HCT116 (cell line): ENCODE results near the gene TJP1. TPM values are rescaled to one million over a fixed set of nuclear protein-coding genes. Genes with fewer than 3 reads are reported as not detected.

Source experiments
- ATAC-seq: fragments of 200-7000 bp; cut with Tn5 transposase; 2 replicates; pipeline ENCODE4 v1.9.1; 2020; ENCODE audit warnings: mild to moderate bottlenecking, moderate library complexity
- BruUV-seq: library from RNA; stranded (reverse); fragments of 400-500 nt; replicated peaks from 2 replicates; lab custom pipeline; 2021; lab: Mats Ljungman, UMichigan
- CTCF ChIA-PET: fragments of 300-600 bp; sonication (Branson Sonifier 250); formaldehyde crosslinking; loops from one replicate; lab custom pipeline; 2021; ENCODE audit warnings: antibody characterized with exemption; lab: Charles Lee
- POLR2A ChIA-PET: fragments of 300-600, 350-600 bp; sonication (Branson Sonifier 250); formaldehyde crosslinking; loops from one replicate; lab custom pipeline; 2021; ENCODE audit warnings: antibody characterized with exemption; lab: Charles Lee
- RAD21 ChIA-PET, 2 experiments: fragments of 300-600 bp; sonication (Branson Sonifier 250); formaldehyde crosslinking; loops; one replicate each; lab custom pipeline; 2023; ENCODE audit warnings: low total read pairs in 2 of 2; ENCODE audit not compliant: uncharacterized antibody in 2 of 2, unreplicated experiment in 2 of 2, low non-redundant PET in 1 of 2; lab: Charles Lee
- DNase-seq: peaks from one replicate; pipeline ENCODE4 v3.0.0-alpha.2; 2010; ENCODE audit warnings: low read depth, low spot score
- H2AFZ ChIP-seq: fragments of 200-600 bp; shearing (Covaris generic), sonication (generic); 2 replicates; pipeline ENCODE4 v1.6.1; 2017; ENCODE audit warnings: low read depth, mixed run types, mixed read lengths, antibody characterized with exemption, low read length; ENCODE audit not compliant: poor library complexity, severe bottlenecking
- H3K27ac ChIP-seq: 2 replicates; pipeline ENCODE4 v1.5.1; 2012; ENCODE audit warnings: low read depth, low read length
- H3K27me3 ChIP-seq: fragments of 200-600 bp; sonication (generic); 2 replicates; pipeline ENCODE4 v1.6.1; 2016; ENCODE audit warnings: mixed run types, low read length, mixed read lengths; ENCODE audit not compliant: insufficient read depth
- H3K36me3 ChIP-seq, 2 experiments: fragments of 200-500 bp in 1 of 2; fragments of 200-600 bp in 1 of 2; sonication (Bioruptor generic) in 1 of 2; sonication (generic) in 1 of 2; 2 replicates each; pipeline versions ENCODE4 v1.5.1 to v1.6.1; 2014 to 2016; ENCODE audit warnings: low read length in 2 of 2, inconsistent platforms in 1 of 2, mixed read lengths in 1 of 2, mixed run types in 1 of 2; ENCODE audit not compliant: insufficient read depth in 2 of 2, control insufficient read depth in 1 of 2
- H3K4me1 ChIP-seq, 2 experiments: fragments of 200-600 bp in 1 of 2; sonication (generic) in 1 of 2; 2 replicates each; pipeline versions ENCODE4 v1.5.1 to v1.6.1; 2012 to 2017; ENCODE audit warnings: low read length in 2 of 2, inconsistent platforms in 1 of 2, mild to moderate bottlenecking in 1 of 2, mixed read lengths in 1 of 2, mixed run types in 1 of 2, moderate library complexity in 1 of 2; ENCODE audit not compliant: insufficient read depth in 2 of 2, control insufficient read depth in 1 of 2
- H3K4me2 ChIP-seq: fragments of 200-600 bp; sonication (generic); 2 replicates; pipeline ENCODE4 v1.6.1; 2017; ENCODE audit warnings: mixed run types, low read length, mixed read lengths
- H3K4me3 ChIP-seq, 2 experiments: fragments of 200-600 bp in 1 of 2; sonication (generic) in 1 of 2; replicated peaks in 1 of 2; 2 replicates each; pipeline ENCODE4 v1.5.1; 2011 to 2016; ENCODE audit warnings: low read length in 2 of 2, control low read depth in 1 of 2, low read depth in 1 of 2, mild to moderate bottlenecking in 1 of 2, mixed read lengths in 1 of 2, mixed run types in 1 of 2
- H3K79me2 ChIP-seq: fragments of 200-600 bp; sonication (generic); 2 replicates; pipeline ENCODE4 v1.6.1; 2017; ENCODE audit warnings: mild to moderate bottlenecking, mixed run types, low read length, moderate library complexity, mixed read lengths; ENCODE audit not compliant: insufficient read depth
- H3K9ac ChIP-seq: fragments of 200-600 bp; sonication (generic); 2 replicates; pipeline ENCODE4 v1.6.1; 2016; ENCODE audit warnings: low read length, mixed read lengths
- H3K9me2 ChIP-seq: fragments of 200-600 bp; sonication (generic), shearing (Covaris generic); 2 replicates; pipeline ENCODE4 v1.6.1; 2017; ENCODE audit warnings: mixed run types, mild to moderate bottlenecking, moderate library complexity; ENCODE audit not compliant: insufficient read depth
- H3K9me3 ChIP-seq, 2 experiments: fragments of 200-500 bp in 1 of 2; fragments of 200-600 bp in 1 of 2; sonication (Bioruptor generic) in 1 of 2; sonication (generic) in 1 of 2; 2 replicates each; pipeline ENCODE4 v1.6.1; 2014 to 2017; ENCODE audit warnings: low read length in 2 of 2, mixed read lengths in 2 of 2, inconsistent platforms in 1 of 2, low read depth in 1 of 2, mild to moderate bottlenecking in 1 of 2, mixed run types in 1 of 2, moderate library complexity in 1 of 2; ENCODE audit not compliant: control insufficient read depth in 1 of 2, insufficient read depth in 1 of 2
- H4K20me1 ChIP-seq: fragments of 200-600 bp; sonication (generic), shearing (Covaris generic); 2 replicates; pipeline ENCODE4 v1.6.1; 2017; ENCODE audit warnings: mixed run types, mild to moderate bottlenecking, moderate library complexity; ENCODE audit not compliant: insufficient read depth
- ATF3 ChIP-seq: IDR thresholded peaks from 2 replicates; pipeline ENCODE4 v1.6.1; 2012
- CBX3 ChIP-seq: IDR thresholded peaks from 2 replicates; pipeline ENCODE4 v1.6.1; 2012; ENCODE audit warnings: low read depth
- CTCF ChIP-seq, 3 experiments: fragments of 200-600 bp in 1 of 3; sonication (generic) in 1 of 3; IDR thresholded peaks in 2 of 3; conservative IDR thresholded peaks in 1 of 3; 2 replicates each; pipeline ENCODE4 v1.5.1; 2012 to 2017; ENCODE audit warnings: low read depth in 2 of 3, low read length in 2 of 3, antibody characterized with exemption in 1 of 3, borderline replicate concordance in 1 of 3, control low read depth in 1 of 3, mild to moderate bottlenecking in 1 of 3, mixed read lengths in 1 of 3, mixed run types in 1 of 3, moderate library complexity in 1 of 3; ENCODE audit not compliant: insufficient read depth in 1 of 3
- EGR1 ChIP-seq: IDR thresholded peaks from 2 replicates; pipeline ENCODE4 v1.6.1; 2012; ENCODE audit warnings: low read depth
- ELF1 ChIP-seq: IDR thresholded peaks from 2 replicates; pipeline ENCODE4 v1.6.1; 2012; ENCODE audit warnings: low read depth, borderline replicate concordance
- EZH2 ChIP-seq: fragments of 200-600 bp; sonication (generic); IDR thresholded peaks from 2 replicates; pipeline ENCODE4 v1.6.1; 2017; ENCODE audit warnings: antibody characterized with exemption, mixed run types
- EZH2phosphoT487 ChIP-seq: fragments of 200-600 bp; IDR thresholded peaks from 2 replicates; pipeline ENCODE4 v1.6.1; 2018; ENCODE audit warnings: antibody characterized with exemption, borderline replicate concordance
- FOSL1 ChIP-seq: IDR thresholded peaks from 2 replicates; pipeline ENCODE4 v1.6.1; 2012; ENCODE audit warnings: low read depth
- JUND ChIP-seq: IDR thresholded peaks from 2 replicates; pipeline ENCODE4 v1.6.1; 2012
- POLR2A ChIP-seq: IDR thresholded peaks from 2 replicates; pipeline ENCODE4 v1.7.0; 2011; ENCODE audit warnings: borderline replicate concordance; ENCODE audit not compliant: insufficient read depth, insufficient read length; ENCODE audit errors: extremely low read depth
- POLR2AphosphoS5 ChIP-seq: IDR thresholded peaks from 2 replicates; pipeline ENCODE4 v1.6.1; 2011; ENCODE audit warnings: mild to moderate bottlenecking, low read depth, low read length, moderate library complexity
- RAD21 ChIP-seq: IDR thresholded peaks from 2 replicates; pipeline ENCODE4 v1.6.1; 2012; ENCODE audit warnings: low read depth, mild to moderate bottlenecking
- SIN3A ChIP-seq: IDR thresholded peaks from 2 replicates; pipeline ENCODE4 v1.6.1; 2012; ENCODE audit warnings: low read depth
- SP1 ChIP-seq: IDR thresholded peaks from 2 replicates; pipeline ENCODE4 v1.6.1; 2012; ENCODE audit warnings: low read depth
- SRF ChIP-seq: IDR thresholded peaks from 2 replicates; pipeline ENCODE4 v1.6.1; 2012; ENCODE audit warnings: low read depth
- TCF7L2 ChIP-seq: IDR thresholded peaks from 2 replicates; pipeline ENCODE4 v1.7.0; 2011; ENCODE audit warnings: borderline replicate concordance, inconsistent platforms; ENCODE audit not compliant: insufficient read depth, insufficient read length; ENCODE audit errors: extremely low read depth
- ZBTB33 ChIP-seq: IDR thresholded peaks from 2 replicates; pipeline ENCODE4 v1.6.1; 2011; ENCODE audit warnings: mild to moderate bottlenecking, low read length, moderate library complexity; ENCODE audit not compliant: insufficient replicate concordance; ENCODE audit errors: extremely low read depth
- ZFX ChIP-seq: fragments of 450-650 bp; IDR thresholded peaks from 2 replicates; pipeline ENCODE4 v1.6.1; 2017
- ZNF274 ChIP-seq: fragments of 200-500 bp; sonication (Bioruptor generic); IDR thresholded peaks from 2 replicates; pipeline ENCODE4 v1.6.1; 2014; ENCODE audit warnings: mild to moderate bottlenecking, low read depth, low read length, inconsistent platforms
- intact Hi-C: fragments of 100-400 bp; cut with micrococcal nuclease; formaldehyde crosslinking; loops from 2 replicates; pipeline ENCODE4 v1.10.0; 2022
- total RNA-seq: library from RNA; stranded (reverse); gene quantifications from one replicate; pipeline ENCODE4 v1.2.1, GENCODE V29; 2021; ENCODE audit not compliant: unreplicated experiment

TJP1 gene
- total RNA-seq, 1 experiment from 2014 or later = 83.6 TPM

- Histone ChIP-seq H3K4me1 (peaks cover 18 to 32% of the 10 kb centered on the region in 2 experiments), H3K36me3 (no peaks in the 10 kb centered on the region), H3K9ac (no peak overlapping the region), H3K4me3 (no peak overlapping the region), H3K27me3 (no peaks in the 10 kb centered on the region), H3K9me3 (peaks cover 0 to 3% of the 10 kb centered on the region in 2 experiments; a peak in 1 of 4 replicates), H3K4me2 (peak overlapping the region; percentile 32; the same call in 1 of the 2 replicates), H3K79me2 (no peaks in the 10 kb centered on the region), H4K20me1 (no peaks in the 10 kb centered on the region), H3K27ac (no peak overlapping the region), H3K9me2 (no peaks in the 10 kb centered on the region), H2AFZ (peak overlapping the region; percentile 73)
- ChIA-PET RAD21 (interaction anchor here in 1 of 2 experiments (0.7 kb wide), 1 partner anchor 101 kb away, joined by 3 read pairs; no protein-coding TSS in a partner anchor), CTCF (no interaction called here), POLR2A (interaction anchor here (0.7 kb wide), 1 partner anchor 71 kb away, joined by 4 read pairs; no protein-coding TSS in a partner anchor)
- TF ChIP-seq EGR1 (no peak), EZH2phosphoT487 (no peak), ATF3 (no peak), ELF1 (no peak), TCF7L2 (no peak), POLR2A (no peak), RAD21 (no peak), SIN3A (no peak), POLR2AphosphoS5 (no peak), EZH2 (no peak), ZBTB33 (no peak), ZNF274 (no peak), CBX3 (no peak), CTCF (IDR thresholded peaks at IDR 0.05 in 2 of 3, conservative IDR thresholded peaks at IDR 0.05 in 1 of 3; ENCODE audit: borderline replicate concordance in 1 of 3, insufficient read depth in 1 of 3, low read depth in 2 of 3, low read length in 2 of 3) (no peak), SRF (no peak), ZFX (no peak), SP1 (no peak), JUND (no peak), FOSL1 (no peak)
- intact Hi-C loops = loop anchor here (2.0 kb wide), 1 partner anchor 26 kb away; the partner anchor contains the start of gene TJP1
- DNase-seq (no peak), ATAC-seq (peak; percentile 21; the same call in 1 of the 2 replicates)
- BruUV-seq = no TSS peak
These were observed 26.9 kb upstream of the TJP1 start for GRCh38 chr15:29849218-29849617.
